ENCODE results near the gene UACA.
A peak's percentile ranks its signal among the peaks of the same experiment; 100 is the strongest.
"Not testable (repeated sequence)": the region's sequence is repeated elsewhere in the genome, so short reads cannot be mapped to it uniquely, and the experiment has no call there.

The UACA gene

DNA sequence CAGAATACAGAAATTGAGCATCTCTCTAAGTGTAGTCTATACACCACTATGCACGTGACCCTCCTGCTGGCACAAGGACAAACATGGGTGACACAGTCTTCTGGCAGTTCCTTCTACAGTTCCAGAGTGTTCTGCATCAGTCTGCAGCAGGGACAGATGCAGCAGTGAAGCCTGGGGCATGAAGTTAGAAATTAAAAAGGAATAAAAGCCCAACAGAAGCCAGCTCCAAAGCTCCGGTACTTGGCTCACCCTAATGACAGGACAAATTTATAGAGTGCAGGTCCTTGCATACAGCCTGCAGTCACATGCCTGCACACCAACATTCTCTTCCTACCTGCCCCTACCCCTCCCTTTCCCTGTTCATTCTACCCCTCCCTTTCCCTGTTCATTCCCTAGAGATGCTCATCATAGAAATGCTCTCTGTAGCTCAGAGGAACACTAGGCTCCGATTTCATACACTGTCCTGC, 15.0 kb downstream of the UACA start:
- DNase-seq, result no peak

DNA sequence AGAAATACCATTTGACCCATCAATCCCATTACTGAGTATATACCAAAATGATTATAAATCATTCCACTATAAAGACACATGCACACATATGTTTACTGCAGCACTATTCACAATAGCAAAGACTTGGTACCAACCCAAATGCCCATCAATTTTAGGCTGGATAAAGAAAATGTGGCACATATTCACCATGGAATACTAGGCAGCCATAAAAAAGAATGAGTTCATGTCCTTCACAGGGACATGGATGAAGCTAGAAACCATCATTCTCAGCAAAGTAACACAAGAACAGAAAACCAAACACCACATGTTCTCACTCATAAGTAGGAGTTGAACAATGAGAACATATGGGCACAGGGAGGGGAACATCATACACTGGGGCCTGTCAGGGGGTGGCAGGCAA, 16.8 kb downstream of the UACA start:
- DNase-seq, result not testable (repeated sequence)

DNA sequence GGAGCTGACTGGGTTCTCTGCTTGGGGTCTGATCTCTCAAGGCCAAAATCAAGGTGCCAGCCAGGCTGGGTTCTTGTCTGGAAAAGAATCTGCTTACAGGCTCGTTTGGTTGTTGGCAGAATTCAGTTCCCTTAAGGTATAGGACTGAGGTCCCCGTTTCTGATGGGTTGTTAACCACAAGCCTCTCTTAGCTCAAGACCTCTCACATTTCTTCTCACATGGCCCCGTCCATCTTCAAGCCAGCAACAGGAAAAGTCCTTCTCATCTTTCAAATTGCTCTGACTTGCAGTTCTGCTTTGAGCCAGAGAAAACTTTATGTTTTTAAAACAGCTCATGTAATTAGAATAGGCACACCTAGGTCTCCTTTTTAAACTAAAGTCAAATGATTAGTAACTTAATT, 20.4 kb downstream of the UACA start:
- DNase-seq, result no peak

DNA sequence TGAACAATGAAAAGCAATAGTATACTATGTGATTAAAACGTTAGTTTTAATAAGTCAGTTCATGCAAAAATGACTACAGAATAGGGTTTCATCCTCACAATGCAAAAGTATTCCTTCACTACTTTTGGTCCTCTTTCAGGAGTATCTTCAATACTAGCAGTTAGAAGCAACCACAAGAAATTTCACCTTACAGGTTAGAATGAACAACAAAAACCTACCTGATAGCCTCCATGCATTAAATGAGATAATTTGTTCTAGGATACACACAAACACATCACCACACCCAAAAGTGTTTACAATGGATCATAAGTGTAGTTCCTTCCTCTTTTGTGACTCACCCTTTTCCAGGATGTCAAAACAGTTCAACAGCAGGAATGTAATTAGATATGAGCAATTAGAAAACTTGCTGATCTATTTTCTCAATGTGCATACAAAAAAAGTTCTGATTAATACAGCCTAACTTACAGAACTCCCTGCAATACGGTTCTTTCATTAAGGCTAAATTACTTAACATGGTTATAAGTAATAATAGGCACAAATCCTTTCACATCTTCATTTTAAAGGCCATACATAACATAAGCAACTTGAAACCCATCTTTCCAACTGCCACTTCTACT, 21.6 kb downstream of the UACA start:
- DNase-seq, result no peak

DNA sequence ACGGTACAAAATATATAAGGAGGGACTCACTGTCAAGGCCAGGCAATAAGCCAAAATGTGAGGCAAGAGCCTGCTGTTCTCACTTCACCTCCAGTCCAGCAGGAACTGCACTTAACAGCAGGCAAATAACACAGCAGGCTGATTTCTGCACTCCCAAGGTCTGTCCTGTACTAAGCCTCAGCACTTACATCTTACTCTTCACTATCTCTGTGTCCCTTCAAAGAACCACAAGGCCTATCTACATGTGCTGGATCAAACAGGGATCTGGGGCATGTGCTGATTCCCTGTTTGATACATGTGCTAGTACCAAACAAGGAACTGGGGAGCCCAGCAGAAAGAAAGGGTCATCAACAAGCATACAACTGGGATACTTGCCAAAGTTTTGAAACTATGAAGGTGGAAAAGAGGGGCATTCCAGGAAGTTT, 22.2 kb downstream of the UACA start:
- DNase-seq, result no peak

DNA sequence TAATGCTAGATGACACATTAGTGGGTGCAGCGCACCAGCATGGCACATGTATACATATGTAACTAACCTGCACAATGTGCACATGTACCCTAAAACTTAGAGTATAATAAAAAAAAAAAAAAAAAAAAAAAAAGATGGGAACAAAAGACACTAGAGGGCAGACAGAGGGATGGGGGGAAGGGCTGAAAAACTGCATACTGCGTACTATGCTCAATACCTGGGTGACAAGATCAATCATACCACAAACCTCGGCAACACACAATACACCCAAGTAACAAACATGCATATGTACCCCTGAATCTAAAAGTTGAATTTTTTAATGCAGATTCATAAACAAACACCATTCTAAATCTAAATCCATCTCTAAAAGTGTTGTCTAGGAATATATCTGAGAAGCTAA, 28.3 kb downstream of the UACA start:
- not testable (repeated sequence) for DNase-seq

DNA sequence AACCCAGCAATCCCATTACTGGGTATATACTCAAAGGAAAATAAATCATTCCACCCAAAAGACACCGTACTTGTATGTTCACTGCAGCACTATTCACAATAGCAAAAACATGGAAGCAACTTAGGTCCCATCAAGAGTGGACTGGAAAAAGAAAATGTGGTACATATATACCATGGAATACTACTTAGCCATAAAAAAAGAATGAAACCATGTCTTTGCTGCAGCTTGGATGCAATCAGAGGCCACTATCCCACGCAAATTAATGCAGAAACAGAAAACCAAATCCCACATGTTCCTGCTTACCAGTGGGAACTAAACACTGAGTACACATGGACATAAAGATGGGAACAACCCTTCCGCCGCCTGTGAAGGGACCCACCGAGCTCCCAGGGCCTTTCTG, 34.2 kb downstream of the UACA start:
- no peak for DNase-seq

DNA sequence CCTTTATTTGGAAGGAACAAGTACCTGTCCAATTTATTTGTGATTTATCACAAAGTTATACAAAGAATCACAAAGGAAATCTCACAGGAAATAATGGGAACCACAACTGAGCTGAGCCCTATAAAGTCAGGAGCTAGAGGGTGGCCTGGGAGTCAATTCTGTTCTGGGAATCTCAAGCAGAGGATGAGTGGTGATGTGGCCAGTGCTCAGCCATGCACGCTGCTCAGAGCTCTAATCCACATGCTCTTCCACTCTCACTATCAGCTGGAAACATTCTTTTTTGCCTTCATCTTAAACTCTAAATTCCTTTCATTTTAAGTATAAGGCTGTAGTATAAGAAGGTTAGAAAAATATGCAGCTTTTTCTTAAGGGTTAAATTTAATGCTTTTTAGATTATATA, 36.6 kb downstream of the UACA start:
- no peak for DNase-seq

DNA sequence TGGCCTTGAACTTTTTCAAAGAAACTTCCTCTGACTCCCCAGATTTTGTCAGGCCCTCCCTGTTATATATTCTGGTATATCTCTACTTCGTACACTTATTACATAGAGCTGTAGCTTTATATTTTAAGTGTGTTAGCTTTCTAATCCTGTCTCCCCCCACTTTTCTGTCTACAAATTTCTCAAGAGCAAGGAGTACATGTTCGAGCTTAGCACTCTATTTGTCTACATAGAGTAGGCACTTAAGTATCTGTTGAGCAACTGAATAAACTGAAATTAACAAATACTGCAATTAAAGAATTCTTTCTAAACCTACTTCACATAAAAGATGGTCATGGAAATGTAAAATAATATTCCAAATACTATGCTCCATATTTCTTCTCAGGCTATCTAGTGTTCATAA, 39.4 kb downstream of the UACA start:
- DNase-seq, result no peak

DNA sequence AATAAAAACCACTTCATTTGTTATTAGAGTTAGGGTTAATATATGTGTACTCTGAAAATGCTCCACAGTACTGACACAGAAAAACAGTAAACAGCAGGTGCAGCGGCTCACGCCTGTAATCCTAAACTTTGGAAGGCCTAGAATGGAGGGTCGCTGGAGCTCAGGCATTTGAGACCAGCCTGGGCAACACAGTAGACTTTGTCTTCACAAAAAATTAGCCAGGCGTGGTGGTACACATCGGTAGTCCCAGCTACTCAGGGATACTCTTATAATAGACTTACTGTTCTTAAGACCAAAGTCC, 40.3 kb downstream of the UACA start:
- no peak for DNase-seq

DNA sequence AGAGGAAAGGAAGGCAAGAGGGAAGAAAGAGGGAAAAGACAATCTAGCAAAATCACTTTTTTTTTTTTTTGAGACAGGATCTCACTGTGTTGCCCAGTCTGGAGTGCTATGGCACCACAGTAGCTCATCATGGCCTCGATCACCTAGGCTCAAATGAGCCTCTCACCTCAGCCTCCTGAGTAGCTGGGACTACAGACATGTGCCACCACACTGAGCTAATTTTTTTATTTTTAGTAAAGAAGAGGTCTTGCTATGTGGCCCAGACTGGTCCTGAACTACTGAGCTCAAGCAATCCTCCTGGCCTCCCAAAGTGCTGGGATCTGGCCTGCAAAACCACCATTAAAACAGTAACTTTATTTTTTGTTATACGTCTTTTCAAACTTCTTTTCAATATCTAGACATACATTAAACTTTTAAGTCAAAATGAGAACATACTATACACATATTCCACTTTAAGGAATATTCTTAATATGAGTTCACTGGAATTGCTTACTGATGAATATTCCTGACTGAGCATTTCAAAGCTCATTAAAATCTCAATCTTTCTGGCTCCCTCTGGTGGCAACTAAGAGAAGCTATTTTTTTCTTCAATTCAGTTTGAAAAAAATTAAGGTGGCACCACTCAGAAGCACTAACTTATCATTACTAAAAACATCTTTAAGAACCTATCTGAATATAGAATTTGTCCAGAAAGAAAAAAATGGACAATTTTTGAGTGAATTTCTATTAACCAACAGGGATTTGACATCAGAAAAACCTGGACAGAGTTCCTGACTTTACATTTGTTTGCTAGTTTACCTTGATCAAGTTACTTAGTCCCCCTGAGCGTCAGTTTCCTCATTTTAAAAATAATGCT, 40.9 kb downstream of the UACA start:
- DNase-seq, result peak; percentile 31

DNA sequence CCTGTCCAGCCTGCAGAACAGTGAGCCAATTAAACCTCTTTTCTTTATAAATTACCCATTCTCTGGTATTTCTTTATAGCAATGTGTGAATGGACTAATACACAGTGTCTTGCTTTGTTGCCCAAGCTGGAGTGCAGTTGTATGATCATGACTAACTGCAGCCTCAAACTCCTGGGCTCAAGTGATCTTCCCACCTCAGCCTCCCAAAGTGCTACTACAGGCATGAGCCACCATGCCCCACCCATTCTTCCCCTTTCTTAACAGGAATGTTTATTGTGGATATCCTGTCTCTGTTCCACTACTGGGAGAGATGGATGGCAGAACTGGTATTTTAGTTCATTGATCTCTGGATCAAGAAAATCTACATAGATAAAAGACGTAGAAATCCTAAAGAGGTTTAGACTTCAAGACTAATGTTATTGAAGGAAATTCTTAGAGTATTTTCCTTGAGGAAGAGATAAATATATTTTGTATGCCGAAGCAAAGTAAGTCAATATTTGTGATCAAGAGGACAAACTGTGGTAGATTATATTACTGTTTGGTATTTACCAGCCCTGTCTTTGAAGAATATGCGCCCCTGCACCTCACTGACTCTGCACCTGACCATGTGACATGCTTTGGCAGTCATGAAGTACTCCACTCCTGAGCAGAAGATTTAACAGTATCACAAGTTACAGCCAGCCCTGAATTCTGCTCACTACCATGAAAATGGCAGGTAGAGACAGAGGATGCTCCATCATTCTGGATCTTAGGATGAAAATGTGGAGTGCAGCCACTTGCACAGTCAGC, 42.9 kb downstream of the UACA start:
- no peak for DNase-seq

DNA sequence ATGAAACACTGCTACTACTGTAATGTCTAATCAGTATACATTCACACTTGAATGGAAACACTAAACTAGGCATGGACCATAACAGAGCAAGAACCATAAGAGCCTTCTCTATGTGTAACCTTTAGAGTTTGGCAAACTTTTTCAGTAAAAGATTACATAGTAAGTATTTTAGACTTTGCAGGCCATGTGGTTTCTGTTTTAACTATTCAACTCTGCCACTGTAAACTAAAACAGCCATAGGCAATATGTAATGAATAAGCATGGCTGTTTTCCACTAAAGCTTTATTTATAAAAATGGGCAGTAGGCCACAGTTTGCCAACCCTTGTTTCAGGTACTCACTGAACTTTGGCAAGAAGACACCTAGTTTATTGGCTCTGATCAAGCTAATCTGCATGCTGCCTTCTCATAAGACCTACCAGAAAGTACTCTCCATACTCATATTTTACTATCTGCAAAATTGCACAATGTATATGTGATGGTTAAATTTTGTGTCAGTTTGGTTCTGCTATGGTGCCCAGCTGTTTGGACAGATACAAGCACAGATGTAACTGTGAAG, 46.0 kb downstream of the UACA start:
- no peak for DNase-seq

DNA sequence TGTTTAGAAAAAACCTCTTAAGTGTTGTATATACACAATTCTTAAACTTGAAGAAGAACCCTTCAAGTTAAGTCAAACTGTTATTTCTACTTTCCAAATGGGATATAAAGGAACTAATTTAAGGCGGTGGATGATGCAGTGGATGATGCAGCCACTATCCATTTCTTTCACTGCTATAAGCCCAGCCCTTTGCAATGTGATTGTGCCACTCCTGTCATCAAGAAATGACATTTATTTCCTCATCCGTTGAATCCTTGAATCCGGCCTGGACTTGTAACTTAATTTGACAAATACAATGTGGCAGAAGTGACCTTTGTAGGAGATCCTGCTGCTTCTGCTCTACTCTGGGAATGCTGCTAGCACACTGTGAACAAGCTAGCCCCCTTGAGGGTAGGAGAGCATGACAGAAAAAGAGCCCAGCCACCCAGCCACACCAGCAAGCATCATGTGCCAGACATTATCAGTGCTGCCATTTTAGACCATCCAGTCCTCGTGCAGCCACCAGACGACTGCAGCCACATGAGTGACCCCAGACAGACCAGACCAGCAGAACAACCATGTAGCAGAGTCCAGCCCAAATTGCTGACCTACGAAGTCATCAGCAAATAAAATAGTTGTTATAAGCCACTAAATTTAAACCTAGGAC, 47.4 kb downstream of the UACA start:
- no peak for DNase-seq

DNA sequence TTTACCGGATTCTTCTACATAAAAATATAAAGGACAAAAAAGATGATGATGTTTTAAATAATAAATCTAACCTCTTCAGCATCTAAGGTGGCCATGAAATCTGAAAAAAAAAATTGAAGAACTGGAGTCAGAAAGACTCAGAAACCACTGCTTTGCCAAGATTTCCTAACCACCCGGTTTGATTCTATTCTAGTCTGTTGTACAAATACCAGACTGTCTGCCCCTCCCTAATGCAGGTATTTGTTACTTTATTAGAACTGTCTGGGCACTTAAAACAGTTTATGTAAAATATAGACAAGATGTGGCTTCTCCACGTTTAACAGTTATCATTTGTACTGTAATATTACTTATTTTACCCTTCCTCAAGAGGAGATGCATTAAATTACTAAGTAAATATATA, 48.8 kb downstream of the UACA start:
- no peak for DNase-seq

DNA sequence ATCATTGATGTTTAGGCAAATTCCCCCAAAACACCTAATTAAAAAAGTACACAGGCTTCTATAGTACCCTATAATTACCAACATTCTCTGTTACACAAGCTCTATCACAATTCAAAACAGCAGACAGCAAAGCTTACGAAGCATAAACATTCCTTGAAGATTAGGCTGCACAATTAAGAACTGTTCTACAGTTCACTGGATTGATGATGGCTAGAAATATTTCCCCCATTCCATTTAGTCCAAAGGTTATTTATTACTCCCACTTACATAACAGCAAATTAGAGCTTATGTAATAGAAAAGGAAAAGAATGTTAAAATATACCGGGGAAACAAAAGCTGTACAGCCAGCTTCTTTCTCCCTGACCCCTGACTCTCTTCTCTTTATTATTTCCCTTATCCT, 49.3 kb downstream of the UACA start:
- no peak for DNase-seq

DNA sequence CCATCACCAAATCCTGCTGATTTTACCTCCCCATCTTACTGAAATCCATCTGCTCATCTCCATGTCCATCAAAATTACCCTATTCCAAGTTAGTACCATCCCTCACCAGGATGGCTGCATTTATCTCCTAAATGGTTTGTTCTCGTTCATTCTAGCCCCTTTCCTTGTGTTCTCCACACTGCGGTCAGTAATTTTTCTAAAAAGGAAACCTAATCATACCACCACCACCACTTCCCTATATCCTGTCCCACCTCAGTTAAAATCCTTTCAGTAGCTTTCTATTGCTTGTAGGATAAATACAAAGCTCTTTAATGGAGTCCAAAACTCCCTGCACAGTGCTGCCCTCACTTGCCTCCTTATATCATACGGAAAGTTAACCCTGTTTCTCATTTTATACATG, 51.1 kb downstream of the UACA start:
- no peak for DNase-seq

DNA sequence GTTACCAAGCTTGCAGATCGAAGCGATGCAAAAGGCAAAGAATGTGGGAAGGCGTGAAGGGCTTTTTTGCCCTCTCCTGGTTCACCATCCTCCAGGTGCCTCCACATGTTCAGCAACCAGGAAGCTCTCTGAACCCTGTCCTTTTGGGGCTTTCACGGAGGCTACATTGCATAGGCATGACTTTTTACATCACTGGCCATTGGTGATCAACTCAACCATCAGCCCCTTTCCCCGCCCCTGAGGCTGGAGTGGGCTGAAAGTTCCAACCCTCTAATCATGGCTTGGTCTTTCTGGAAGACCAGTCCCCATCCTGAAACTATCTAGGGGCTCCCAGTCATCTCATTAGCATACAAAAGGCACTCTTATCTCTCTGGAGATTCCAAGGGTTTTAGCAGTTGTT, 52.6 kb downstream of the UACA start:
- DNase-seq, result no peak

DNA sequence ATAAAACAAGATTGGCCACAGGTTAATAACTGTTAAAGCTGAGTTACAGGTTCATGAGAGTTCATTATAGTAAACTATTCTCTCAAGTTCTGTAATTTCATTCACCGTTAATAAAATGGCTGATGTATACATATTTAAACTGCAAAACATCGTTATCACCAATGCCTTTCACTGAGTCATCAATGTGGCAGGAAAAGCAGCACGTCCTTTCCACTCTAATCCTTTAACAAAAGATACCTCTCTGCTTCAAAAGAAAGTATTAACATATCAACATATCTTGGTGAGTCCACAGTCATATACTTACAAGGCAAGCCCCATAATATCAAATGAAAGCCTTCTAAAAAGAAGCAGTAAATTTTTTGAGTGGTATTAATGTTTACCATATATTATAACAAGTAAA, 54.5 kb downstream of the UACA start:
- no peak for DNase-seq

DNA sequence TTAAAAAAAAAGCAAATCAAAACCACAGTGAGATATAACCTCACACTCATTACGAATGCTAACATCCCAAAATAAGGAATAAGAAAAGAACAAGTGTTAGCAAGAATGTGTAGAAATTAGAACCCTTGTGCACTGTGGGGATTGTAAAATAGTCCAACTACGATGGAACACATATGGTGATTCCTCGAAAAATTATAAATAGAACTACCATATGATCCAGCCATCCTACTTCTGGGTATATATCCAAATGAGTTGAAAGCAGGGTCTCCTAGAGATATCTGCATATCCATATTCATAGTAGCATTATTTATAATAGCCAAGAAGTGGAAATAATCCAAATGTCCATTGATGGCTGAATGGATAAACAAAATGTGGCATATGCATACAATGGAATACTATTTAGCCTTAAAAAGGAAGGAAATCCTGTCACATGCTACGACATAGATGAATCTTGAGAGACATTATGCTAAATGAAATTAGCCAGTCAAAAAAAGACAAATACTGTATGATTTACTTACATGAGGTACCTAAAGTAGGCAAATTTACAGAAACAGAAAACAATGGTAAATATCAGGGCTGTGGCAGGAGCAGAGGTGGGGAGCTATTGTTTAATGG, 55.6 kb downstream of the UACA start:
- no peak for DNase-seq

DNA sequence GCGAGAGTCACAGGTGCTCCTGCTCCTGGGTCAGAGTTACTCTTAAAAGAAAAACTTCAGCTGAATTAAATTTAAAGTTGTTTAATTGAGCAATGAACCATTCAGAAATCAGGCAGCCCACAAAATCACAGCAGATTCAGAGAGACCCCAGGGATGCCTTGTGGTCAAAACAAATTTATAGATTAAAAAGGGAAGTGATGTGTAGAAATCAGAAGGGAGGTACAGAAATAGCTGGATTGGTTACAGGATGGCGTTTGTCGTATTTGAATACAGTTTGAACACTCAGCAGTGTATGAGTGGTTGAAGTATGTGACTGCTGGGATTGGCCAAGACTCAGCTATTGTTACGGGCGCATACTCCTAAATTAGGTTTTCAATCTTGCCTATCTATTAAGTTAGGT, 58.6 kb downstream of the UACA start:
- DNase-seq, result no peak

DNA sequence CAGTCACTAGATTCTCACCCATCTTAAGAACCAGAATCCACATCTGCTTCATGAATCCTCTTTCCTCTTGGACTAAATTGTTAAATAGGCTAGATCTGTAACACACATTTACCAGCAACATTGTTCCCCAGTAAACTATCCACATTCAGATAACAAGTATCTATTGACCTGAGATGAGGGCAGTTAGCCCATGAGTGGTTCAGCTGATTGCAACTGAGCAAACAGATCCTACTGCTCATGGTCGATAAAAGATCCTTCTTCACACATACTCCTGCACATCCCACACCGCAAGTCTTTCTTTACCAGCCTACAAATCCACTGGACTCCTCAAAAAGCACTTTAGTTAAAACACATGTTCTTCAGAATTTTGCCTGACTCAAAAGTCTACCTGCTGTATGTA, 59.2 kb downstream of the UACA start:
- DNase-seq, result no peak
